Measurements from ENCODE around the gene SMYD3.

GRCh38 chr1:246404078-246404477 lies 103.0 kb downstream of the SMYD3 start:
- no peak for TF ChIP-seq CTCF (IDR thresholded peaks at IDR 0.05; ENCODE audit: low read depth, low read length, poor library complexity, severe bottlenecking)
- no peak for TF ChIP-seq EZH2phosphoT487 (IDR thresholded peaks at IDR 0.05; ENCODE audit: borderline replicate concordance, low read length)

Measured in DOHH2 (cell line).